Measurements from ENCODE around the gene CRP.
"Not testable (repeated sequence)": the region's sequence is repeated elsewhere in the genome, so short reads cannot be mapped to it uniquely, and the experiment has no call there.

CRP gene, protein sequence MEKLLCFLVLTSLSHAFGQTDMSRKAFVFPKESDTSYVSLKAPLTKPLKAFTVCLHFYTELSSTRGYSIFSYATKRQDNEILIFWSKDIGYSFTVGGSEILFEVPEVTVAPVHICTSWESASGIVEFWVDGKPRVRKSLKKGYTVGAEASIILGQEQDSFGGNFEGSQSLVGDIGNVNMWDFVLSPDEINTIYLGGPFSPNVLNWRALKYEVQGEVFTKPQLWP

DNA sequence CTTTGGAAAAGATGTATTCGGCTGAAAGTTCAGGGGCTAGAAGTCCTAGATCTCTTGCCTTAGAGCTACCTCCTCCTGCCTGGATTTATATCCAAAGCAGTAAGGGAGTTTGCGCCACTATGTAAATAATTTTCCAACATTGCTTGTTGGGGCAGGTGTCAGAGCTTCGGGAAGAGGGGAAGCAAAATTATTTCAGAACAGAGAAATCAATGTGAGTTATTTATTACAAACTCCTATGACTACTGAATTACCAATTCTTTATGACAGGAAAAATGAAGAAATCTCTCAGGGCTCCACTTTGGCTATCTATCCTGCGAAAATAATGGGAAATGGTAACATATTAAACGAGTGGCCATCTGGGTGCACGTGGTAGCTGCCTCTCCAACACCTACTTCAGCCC, at the start of gene CRP:
Gene CRP, minus strand, starts transcription at position 61 of the 400 bp plus-strand sequence. CDS start 104 bp downstream, outside the sequence.
- DNase-seq (ENCODE audit: low read depth) = no peak

DNA sequence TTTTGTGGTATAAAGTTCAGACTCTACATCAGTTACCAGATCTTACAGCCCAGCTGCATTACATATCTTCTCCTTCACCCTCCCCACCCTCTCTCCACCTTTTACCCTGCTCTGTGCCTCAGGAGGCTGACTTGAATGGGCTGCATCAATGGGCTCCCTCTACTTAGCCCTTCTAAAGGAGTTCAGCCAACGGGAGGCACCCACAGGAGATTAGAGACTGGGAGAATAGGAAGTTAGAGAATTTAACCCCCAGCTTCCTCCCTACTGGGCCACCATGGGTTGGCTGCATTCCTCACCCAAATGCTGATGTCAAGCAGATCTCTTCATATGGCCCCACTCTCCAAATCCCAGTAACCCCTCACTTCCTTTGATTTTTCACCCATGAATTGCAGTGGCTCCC, 49.3 kb upstream of the CRP start:
- DNase-seq (ENCODE audit: low read depth) = no peak

DNA sequence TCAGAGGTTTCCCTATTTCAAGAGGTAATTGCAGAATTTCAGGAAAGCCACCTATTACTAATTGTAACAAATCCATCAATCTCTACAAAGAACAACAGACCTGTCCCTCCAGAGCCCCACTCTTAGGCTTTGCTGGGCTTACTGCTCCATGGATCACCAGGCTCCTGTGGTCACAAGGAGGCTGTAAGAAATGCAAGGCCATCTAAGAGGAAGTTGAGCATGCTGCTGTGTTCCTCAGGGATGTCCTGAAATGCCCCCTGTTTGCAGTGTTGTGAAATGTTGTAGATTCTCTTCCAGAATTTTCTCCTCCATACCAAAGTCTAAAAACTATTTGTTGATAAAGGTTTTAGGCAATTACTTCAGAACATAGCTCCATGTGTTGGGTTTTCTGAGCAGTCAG, 42.0 kb upstream of the CRP start:
- DNase-seq (ENCODE audit: low read depth) = no peak

DNA sequence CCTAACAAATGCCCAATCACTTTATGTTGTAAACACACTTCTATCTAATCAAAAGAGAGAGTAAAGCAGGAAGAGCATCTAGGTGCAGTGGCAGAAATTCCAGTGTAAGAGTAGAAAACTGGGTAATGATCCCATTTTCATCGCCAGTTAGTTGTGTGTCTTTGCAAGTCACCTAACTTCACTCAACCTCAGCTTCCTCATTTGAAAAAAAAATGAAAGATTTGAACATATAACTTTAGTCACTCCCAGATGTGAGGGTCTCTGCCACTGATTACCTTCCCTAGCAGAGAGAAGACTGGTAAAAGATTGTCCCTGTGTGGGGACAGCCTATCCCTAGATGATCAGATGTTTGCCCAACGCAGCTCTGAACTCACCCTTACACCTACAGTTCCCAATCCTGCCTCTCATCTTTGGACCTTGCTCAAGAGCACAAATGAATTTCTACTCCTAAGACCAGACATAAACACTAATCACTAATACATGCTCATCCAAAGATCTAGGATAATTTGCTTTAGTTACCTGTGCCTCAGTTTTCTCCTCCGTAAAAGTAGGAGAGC, 41.1 kb upstream of the CRP start:
- DNase-seq (ENCODE audit: low read depth) = no peak

DNA sequence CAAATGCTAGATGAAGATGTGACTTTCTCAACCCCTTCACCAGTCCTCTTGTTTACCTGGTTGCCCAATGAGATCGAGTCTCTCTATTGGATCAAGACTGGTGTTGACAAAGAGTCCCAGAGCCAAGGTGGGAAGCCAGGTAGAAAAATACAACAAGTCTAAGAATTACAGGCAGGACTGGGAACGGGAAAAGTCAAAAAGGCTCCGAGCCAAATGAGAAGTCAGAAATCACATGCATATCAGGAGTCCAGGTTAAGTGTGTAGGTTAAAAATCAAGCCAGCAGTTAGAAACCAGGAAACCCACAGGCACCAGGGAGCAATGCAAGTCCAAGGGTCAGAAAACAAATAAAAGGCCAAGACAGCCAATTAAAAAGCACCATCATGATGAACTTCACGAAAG, 39.0 kb upstream of the CRP start:
- no peak for DNase-seq (ENCODE audit: low read depth)

DNA sequence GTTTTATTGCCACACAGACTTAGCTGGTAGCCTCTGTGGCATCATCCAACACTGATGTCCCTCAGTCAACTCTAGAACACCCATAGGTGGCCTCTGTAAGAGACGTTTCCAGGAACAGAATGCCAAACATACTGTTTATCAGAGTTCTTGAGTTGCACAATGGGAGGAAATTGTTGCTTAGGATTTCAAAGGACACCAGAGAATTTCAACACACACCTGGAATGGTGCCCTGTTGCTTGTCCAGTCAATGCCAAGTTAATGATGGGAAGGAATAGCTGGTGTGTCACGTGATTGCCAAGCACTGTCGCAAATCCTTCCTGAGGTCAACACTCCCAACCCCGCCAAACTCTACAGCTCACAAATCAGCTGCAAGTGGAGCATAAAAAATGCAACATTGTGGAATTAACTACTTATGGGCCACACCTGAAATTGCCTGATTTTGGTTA, 37.8 kb upstream of the CRP start:
- DNase-seq (ENCODE audit: low read depth) = no peak

DNA sequence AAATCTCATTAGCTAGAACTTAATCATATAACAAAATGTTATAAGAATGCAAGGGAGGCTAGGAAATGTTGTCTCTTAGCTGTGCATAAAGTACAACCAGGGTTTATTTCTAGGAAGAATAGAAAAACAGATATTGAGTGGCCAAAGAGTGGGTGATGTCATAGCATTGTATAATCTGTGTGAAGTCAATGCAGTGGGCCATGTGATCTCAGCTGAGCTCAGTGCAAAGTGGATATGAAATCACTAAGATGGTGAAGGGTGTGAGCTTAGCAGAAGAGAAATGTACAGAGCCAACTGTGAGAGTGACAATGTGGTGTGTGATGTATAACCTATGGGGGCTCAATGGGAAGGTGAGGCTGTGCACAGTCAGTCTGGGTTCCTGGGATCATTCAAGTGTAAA, 36.6 kb upstream of the CRP start:
- no peak for DNase-seq (ENCODE audit: low read depth)

DNA sequence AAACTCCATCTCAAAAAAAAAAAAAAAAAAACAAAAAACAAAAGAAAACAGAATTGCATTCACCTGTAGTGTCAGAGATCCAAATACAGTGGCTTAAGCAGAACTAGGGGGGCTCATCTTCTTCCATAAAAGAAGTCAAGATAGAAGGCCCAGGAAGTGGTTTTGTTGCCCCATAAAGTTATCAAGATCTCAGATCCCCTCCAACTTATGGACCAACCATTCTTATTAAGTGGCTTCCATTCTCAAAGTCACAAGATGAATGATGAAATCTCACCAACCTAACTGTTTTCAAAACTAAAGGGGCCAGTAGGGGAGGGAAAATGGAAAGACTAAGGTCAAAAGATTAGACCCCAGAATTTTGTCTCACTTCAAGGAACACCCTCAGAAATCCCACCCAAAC, 36.2 kb upstream of the CRP start:
- DNase-seq (ENCODE audit: low read depth) = no peak

DNA sequence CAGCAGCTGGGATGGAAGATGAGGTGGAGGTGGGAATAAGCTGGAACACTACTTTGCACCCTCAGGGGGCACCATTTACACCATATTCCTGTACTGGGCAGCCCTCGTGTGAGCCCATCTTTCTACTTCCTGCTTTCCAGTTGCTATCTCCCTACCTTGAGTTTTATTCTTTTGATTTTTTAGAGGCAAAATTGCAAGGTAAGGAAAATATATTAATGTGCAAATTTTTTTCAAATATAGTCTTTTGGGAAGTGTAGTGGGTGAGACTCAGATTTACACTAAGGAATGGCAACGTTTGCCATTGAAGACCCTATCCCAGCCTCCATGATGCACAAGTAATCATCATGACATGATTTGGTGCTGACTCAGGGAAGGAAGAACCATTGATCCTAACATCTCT, 35.2 kb upstream of the CRP start:
- DNase-seq (ENCODE audit: low read depth) = no peak

DNA sequence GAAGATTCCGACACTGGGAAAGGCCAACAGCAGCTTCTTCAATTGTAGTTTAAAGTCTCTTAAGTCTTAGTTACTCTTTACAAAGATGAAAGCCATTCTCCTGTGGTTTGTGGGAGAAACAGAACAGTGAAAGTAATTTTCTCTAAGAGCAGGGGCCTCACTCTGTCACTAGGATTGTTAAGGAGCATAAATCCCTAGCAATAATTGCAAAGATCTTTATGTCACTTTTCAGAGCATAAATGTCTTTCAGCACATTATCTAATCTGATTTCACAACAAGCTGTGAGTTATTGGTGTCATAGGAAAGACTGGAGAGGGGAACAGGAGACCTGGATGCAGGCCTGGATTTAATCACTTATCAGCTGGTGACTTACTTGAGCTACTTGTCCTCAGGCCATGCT, 34.0 kb upstream of the CRP start:
- no peak for DNase-seq (ENCODE audit: low read depth)

DNA sequence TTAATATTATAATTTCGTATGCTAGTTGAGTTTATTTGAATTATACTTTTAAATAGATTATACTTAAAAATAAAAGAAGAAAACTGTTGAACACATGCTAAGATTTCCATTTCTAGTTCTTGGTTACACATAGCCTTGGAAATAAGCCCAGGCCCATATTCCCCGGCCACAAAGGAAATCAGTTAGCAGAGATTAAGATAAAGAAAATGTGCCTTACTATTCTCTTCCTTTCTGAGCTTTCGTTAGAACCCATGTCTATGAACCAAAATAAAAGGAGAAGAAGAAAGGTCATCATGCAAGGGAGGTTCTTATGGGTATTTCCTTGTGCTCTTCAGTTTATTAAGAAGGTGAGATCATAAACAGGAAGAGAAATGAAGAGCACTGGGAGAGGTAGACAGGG, 32.3 kb upstream of the CRP start:
- DNase-seq (ENCODE audit: low read depth) = no peak

DNA sequence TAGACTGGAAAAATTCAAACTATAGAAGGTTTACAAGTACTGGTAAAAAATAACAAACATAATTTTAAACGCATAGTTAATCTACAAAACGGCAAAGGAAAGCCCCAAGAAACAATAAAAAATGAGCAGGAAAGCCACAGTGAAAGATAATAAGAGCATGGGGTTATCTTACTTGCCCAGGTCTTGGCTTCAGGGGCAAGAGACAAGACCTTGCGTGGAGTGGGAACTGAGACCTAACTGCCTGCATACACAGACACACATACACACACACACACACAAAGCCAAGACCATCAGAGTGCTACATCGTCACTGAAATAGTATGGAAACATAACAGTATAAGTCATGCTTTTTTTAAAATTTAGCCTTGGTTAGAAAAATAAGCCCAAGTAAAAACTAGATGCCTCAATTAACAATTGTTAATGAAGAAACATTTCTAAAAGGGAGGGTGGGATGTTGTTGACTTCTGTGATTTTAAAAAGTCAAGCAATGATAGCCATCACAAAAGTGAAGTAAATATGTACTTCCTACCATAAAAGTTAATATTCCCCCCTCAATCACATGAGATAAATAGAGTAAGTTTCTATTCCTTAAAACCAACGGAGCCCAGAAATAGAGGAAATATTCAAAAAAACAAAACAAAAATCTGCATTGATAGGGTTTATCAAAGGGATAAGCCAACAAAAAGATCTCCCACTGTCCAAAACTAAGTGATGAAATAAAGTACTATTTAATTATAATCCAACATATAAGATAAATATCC, 29.4 kb upstream of the CRP start:
- no peak for DNase-seq (ENCODE audit: low read depth)

DNA sequence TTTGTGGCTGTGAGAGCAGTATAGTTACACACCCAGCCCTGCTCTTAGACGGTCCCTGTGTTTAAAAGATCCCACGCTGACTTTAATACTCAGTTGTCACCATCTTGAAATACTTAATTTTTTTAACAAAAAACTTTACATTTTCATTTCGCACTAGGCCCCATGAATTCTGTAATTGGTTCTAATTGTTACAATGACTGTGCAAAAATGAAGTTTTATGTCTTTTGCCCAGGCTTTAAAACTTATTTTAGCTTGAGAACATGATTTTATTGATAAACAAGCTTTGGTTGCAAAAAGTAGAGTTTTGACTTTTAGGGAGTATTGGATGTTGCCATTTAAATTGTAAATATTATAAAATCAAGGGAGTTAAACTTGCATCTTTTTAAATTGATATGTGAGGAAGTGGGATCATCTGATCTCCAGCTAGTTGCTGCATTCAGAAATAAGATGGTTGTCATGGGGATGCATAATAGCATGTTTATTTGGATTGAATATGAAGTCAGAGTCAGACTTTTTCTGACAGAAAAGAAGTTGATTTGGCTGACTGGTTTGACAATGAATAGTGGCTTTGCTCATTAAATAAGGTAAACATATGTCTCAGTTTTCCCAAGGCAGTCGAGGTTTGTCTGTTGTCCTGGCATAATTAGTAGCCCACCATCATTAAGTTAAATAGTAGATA, 23.0 kb upstream of the CRP start:
- no peak for DNase-seq (ENCODE audit: low read depth)

DNA sequence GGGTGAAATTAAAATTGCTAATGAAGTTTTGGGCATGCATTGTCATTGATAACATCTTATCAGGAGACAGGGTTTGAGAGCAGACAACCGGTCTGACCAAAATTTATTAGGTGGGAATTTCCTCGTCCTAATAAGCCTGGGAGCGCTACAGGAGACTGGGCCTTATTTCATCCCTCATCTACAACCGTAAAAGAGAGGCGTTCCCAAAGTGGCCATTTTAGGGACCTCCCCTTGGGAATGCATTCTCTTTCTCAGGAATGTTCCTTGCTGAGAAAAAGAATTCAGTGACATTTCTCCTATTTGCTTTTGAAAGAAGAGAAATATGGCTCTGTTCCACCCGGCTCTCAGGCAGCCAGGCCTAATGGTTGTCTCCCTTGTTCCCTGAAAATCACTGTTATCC, 8.8 kb upstream of the CRP start:
- DNase-seq (ENCODE audit: low read depth) = not testable (repeated sequence)

DNA sequence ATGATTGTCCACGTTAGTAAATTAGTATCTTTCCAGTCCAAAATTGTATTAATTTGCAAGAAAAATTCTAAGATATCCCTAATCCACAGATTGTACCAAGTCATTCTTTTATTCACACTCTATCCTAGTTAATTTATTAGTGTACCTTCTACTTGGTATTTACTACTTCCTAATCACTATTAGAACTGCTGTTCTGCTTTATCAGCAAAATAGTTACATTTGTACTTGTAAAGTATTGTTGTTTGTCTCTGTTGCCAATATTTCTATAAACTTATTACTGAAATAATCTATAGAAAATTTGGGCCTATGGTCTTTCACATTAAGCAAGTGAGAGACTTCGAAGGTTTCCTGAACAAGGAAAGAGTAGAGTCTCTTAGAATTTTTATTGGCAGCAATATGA, 5.6 kb upstream of the CRP start:
- no peak for DNase-seq (ENCODE audit: low read depth)

DNA sequence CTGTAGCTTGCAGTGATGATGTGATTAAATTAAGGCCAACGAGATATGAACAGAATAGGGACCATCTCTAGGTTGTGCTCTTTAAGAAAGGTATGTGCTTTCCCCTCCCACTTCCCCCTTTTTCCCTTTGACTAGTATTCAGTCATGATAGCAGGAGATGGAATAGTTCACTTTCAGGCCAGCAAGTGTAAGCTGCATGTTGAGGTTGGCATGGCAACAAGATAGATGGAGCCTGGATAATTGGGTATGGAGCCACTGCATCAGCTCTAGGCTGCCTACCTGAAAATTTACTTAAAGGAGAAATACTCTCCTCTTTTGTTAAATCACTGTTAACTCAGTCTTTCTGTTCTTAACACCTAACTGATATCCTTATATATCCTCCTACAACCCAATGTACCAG, 1.5 kb upstream of the CRP start:
- no peak for DNase-seq (ENCODE audit: low read depth)

DNA sequence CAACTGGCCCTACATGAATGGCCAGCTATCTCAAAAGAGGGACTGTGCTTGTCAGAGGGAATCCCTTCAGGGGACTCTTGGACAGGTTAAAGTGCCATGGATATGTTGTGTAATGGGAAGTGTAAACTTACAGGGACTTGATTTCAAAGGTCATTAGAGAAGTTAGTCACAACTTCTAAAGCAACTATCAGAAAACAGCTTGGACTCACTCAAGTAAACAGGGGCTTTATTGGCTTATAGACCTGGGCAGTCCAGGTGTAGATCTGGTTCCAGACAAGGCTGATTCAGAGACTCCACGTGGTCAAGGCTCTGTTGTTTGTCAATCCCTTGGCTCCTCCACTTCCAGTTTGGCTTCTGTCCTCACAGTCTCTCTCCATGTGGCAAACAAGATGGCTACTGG, 2.3 kb downstream of the CRP start:
- DNase-seq (ENCODE audit: low read depth) = no peak

DNA sequence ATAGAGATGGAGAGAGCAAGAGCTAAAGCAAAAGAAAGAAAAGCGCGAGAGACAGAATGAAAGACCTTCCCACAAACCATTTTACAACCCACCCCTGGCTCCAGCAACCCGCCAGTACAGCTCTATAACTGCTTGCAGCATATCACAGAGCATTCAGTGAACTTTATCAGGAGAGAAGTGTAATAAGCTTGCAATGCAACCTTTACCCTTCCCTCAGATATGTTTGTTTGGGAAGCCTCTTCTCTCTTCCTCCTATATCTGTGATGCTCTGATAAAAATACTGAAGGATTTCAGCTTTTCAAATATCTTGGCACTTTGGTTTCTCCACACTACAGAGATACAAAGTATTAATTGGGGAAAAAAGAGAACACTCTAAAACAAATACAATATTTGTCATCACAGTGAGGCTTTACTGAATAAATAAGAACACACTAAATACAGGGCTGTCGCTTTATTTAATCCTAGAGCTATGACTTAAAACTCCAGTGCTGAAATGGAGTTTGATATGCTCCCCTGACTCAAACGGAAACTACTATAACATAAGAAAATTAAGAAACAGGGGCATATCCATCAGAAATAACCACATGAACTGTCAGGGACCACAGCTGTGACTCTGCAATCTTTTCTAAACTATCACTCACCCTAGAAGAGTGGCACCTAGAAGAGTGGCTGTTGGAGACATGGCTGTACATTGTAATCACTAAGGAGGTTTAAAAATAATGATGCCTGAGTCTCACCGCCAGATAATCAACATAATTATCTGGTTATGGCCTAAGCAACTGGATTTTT, 6.7 kb downstream of the CRP start:
- DNase-seq (ENCODE audit: low read depth) = no peak

DNA sequence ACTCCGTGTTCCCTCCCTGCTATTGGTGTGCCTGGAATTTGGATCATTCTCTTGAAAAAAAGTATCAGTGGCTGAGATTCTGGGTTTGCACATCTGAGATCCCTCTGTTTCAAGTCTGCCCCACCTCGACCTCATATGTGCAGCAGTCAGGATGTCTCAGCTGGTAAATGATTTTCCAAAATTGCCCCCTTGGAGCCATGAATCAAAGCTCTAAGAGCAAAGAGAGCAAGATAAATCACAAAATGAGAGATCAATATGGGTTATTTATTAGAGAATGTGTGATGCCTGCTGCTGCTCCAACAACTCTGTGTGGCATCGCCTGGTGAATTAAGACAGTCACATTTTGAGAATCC, 8.5 kb downstream of the CRP start:
- DNase-seq (ENCODE audit: low read depth) = no peak

DNA sequence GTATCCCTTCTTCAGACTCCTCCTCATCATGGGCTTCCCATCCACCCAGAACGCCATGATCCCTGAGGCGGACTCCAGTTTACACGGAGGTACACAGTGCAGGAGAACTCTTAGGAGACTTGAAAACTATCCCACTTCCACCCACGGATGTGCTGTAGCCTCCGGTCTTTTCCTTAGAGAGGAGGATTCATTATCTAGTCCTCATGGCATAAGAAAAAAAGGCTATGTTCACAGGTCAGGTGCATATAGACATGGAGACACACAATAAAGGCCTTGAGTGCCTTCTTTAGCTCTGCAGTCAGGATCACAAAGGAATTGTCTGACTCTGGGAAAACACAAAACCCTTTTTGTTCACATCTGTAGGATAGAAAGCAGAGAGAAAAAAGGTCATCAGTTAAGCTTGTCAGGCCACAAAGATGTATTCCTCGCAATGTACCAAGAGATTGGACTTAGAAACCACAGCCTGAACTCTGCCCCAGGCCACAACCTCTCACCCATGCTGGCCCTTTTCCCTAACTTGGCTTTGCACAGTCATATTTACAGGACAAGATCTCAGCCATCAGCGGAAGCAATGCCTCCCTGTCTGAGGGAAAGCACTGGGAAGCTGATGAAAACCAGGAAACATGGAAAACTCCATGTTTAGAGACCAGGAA, 9.0 kb downstream of the CRP start:
- no peak for DNase-seq (ENCODE audit: low read depth)

DNA sequence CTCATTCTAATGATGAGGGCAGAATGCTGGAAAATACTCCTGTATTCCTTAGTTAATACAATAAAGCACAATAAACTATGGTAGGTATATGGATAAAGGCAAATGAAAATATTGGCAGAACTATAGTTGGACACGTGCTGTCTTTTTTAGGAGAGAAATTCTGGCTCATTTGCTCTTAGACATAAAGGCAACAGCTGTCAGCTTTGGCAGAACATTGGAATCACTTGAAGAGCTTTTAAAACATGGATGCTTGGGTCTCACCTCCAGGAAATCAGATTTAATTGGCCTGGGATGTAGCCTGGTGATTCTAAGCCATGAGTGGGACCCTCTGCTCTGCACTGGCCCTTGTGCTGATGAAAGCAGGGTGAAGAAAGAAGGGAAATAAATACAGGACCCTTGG, 9.9 kb downstream of the CRP start:
- DNase-seq (ENCODE audit: low read depth) = no peak

DNA sequence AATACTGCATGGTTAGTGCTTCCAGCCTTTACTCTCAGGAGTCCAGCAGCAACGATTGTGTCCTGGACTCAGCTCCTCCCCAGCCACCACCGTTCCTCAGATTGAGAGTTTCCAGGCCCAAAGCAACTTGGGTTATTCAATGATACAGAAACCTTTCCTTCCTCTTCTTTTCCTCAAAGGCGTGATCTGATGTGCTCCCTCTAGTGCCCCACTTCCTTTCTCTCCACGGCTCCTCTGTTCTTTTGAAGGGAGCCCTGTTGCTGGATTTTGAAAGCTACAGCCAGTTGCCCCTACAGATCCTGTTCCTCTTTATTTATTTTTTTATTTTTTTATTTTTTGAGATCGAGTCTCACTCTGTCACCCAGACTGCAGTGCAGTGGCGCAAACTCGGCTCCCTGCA, 14.1 kb downstream of the CRP start:
- no peak for DNase-seq (ENCODE audit: low read depth)

Data from stimulated activated CD8-positive, alpha-beta memory T cell treated with anti-CD3 and anti-CD28 coated beads, Interleukin-15, amount 100 ng/mL, for 1 hour (primary cell).